Esophagus squamous epithelium (tissue), 4 donors: ENCODE results near the gene UBR2.

ENCODE experiments used
- CTCF ChIP-seq, 6 experiments: fragments of 450-650 bp in 4 of 6; fragments of 200-600 bp in 2 of 6; sonication (generic) in 2 of 6; IDR thresholded peaks; one replicate each; pipeline ENCODE4 v1.5.1; 2016 to 2019; ENCODE audit warnings: antibody characterized with exemption in 6 of 6, mild to moderate bottlenecking in 4 of 6, moderate library complexity in 4 of 6
- POLR2A ChIP-seq, 4 donors: fragments of 450-650 bp; IDR thresholded peaks; one replicate each; pipeline ENCODE4 v1.6.1; 2017; ENCODE audit warnings: antibody characterized with exemption in 4 of 4, mild to moderate bottlenecking in 4 of 4, moderate library complexity in 3 of 4

- peak; percentile 19 to 68 (median 36) for TF ChIP-seq CTCF (IDR thresholded peaks at IDR 0.05)
- peak in 3 of 4 donors; percentile 49 to 91 (median 84) for TF ChIP-seq POLR2A (IDR thresholded peaks at IDR 0.05)
Observed at GRCh38 chr6:42563697-42564505, at the start of gene UBR2.
